ENCODE data around the gene HTRA3.
"Not testable (repeated sequence)": the region's sequence is repeated elsewhere in the genome, so short reads cannot be mapped to it uniquely, and the experiment has no call there.

HTRA3 gene

GRCh38 chr4:8346838-8347605 is 77.5 kb downstream of the HTRA3 start:
- DNase-seq (ENCODE audit: extremely low read depth, low read depth), result no peak
- TF ChIP-seq, protein P1, sequence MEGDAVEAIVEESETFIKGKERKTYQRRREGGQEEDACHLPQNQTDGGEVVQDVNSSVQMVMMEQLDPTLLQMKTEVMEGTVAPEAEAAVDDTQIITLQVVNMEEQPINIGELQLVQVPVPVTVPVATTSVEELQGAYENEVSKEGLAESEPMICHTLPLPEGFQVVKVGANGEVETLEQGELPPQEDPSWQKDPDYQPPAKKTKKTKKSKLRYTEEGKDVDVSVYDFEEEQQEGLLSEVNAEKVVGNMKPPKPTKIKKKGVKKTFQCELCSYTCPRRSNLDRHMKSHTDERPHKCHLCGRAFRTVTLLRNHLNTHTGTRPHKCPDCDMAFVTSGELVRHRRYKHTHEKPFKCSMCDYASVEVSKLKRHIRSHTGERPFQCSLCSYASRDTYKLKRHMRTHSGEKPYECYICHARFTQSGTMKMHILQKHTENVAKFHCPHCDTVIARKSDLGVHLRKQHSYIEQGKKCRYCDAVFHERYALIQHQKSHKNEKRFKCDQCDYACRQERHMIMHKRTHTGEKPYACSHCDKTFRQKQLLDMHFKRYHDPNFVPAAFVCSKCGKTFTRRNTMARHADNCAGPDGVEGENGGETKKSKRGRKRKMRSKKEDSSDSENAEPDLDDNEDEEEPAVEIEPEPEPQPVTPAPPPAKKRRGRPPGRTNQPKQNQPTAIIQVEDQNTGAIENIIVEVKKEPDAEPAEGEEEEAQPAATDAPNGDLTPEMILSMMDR (IDR thresholded peaks at IDR 0.05; ENCODE audit: low read depth, low read length), result no peak

GRCh38 chr4:8347660-8348059 is 78.1 kb downstream of the HTRA3 start:
- TF ChIP-seq, protein P1 (IDR thresholded peaks at IDR 0.05; ENCODE audit: low read depth, low read length), result no peak
- DNase-seq (ENCODE audit: extremely low read depth, low read depth), result no peak

GRCh38 chr4:8348071-8348470 is 78.5 kb downstream of the HTRA3 start:
- no peak for DNase-seq (ENCODE audit: extremely low read depth, low read depth)
- TF ChIP-seq, protein P1 (IDR thresholded peaks at IDR 0.05; ENCODE audit: low read depth, low read length), result no peak

DNA sequence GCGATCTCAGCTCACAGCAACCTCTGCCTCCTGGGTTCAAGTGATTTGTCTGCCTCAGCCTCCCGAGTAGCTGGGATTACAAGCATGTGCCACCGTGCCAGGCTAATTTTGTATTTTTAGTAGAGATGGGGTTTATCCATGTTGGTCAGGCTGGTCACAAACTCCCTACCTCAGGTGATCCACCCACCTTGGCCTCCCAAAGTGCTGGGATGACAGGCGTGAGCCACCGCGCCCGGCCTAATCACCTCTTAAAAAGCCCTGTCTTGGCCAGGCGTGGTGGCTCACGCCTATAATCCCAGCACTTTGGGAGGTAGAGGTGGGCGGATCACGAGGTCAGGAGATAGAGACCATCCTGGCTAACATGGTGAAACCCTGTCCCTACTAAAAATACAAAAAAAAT is 79.7 kb downstream of the HTRA3 start:
- not testable (repeated sequence) for DNase-seq (ENCODE audit: extremely low read depth, low read depth)

- DNase-seq (ENCODE audit: extremely low read depth, low read depth), result no peak
- TF ChIP-seq, protein P1 (IDR thresholded peaks at IDR 0.05; ENCODE audit: low read depth, low read length), result no peak
Observed at GRCh38 chr4:8349664-8350236, 80.2 kb downstream of the HTRA3 start.

DNA sequence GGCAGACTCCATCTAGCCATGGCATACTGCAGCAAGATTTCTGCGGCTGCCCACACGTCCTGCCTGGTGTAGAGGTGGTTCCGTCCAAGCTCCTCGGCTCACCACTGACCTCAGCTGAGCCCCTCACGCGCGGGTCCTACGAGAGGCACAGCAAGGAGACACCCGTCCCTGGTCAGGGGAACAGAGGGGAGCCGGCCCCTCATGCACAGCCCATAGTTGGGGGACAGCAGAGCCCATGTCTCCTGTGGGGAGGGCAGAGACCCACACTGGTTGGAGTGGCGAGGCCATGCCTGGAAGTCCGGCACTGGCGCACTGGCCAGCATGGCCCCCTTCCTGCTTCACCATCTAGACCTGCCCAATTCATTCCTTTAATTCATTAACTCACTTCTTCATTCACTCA is 80.8 kb downstream of the HTRA3 start:
- TF ChIP-seq, protein P1 (IDR thresholded peaks at IDR 0.05; ENCODE audit: low read depth, low read length), result no peak
- DNase-seq (ENCODE audit: extremely low read depth, low read depth), result no peak

DNA sequence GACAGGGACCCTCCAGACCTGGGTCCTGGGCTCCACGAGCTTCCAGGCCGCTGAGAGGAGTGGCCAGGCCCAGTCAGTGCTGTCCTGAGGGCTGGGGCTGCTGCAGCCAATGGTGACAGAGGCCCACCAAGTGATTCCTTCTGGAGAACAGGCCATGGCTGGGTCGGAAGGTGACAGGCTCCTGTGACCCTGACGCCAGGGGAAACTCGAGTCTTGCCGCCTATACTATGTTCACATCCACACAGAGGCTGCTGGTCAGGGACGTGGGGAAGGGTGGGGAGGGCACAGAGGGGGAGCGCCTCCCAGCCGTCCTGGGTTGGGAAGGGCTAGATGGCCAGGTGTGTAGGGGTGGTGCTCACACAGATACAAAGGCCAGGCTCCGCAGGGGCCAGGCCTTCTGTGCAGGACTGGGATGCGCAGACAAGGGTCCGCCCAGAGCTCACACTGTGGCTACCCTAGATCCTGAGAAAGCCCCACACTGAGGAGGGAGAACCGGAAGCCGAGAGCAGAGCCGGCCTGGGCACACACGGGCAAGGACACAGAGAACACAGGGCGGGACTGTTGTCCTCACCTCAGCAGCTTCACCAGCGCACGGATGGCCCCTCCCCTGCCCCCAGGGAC is 81.4 kb downstream of the HTRA3 start:
- TF ChIP-seq, protein P1 (IDR thresholded peaks at IDR 0.05; ENCODE audit: low read depth, low read length), result no peak
- no peak for DNase-seq (ENCODE audit: extremely low read depth, low read depth)
